UCSD-AML1 (cell line): ENCODE data around the gene SNX10.

Experiments used
- DNase-seq: peaks from one replicate; lab custom pipeline; 2025; ENCODE audit not compliant: unreplicated experiment; lab: John Stamatoyannopoulos, UW

The SNX10 gene

GRCh38 chr7:26398756-26399509 lies 107.3 kb downstream of the SNX10 start:
- DNase-seq = peak; percentile 62

DNA sequence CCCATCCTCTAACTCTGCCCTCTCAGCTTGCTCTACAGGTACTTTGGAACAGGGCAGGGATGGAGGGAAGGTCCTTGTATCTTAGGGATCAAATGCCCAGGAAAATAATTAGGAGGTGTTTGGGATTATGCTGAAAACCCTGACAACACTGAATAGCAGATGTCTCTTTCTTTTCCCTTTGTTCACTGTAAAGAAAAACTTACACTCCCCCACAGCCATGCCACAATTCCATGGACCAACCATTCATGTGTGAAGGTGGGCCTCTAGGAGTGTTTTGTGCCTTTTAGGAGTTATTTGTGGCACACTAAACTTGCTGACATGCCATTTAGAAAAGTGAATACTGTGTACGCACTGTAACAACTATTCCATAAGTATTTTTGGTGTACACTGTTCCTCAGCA lies 108.1 kb downstream of the SNX10 start:
- no peak for DNase-seq

- DNase-seq = no peak
Measured at GRCh38 chr7:26403640-26404039, 112.0 kb downstream of the SNX10 start.

DNA sequence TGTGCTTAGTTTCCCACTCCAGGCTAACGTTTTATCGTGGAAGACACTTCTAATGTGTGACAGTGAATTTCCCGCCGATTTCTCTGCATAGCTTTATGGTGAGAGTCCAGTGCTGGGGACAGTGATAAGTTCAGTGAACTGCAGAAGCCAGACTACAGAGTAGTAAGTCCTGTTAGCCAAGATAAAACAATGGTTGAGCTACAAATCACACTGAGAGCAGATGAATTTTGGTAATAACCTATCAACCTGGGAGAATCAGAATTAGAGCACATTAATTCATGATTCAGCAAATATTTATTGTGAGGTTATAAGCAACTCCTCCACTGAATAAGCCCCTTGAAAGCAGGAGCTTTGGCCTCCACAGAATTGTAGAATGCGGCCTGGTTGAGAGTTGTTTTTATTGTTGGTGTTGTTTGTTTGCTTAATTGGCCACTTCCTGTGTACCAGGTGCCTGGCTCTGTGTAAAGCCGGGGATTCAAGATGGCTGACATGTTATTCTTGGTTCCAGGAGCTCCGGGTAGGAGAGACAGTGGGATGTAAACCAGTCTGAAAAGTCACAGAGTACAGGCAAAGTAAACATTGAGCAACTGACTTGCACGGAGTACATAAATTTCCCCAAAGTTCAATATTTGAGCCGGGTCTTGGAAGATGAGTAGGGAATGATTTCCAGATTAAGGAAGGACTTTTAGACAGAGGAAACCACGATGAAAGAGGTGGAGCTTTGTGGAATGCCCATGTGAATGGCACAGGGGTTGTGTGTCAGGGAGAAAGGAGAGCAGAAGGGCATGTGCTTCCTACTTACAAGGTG lies 112.7 kb downstream of the SNX10 start:
- no peak for DNase-seq

DNA sequence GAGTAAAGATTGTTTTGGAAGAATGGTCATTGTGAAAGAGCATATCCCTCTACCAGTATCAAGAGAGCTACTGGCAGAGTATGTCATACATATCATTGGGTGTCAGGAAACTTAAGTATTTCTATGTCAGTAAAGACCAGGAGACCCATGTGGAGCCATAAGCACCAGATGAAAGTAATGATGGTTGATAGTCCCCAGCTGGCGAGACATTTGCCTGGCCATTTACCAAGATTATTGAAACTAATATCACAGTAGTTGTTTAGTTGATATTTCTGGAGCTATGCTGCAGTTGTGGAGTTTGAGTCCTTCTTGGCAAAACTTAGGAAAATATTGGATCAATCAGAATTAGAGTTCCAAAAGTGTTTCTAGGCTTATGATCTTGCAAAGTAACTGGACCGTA lies 114.8 kb downstream of the SNX10 start:
- no peak for DNase-seq

DNA sequence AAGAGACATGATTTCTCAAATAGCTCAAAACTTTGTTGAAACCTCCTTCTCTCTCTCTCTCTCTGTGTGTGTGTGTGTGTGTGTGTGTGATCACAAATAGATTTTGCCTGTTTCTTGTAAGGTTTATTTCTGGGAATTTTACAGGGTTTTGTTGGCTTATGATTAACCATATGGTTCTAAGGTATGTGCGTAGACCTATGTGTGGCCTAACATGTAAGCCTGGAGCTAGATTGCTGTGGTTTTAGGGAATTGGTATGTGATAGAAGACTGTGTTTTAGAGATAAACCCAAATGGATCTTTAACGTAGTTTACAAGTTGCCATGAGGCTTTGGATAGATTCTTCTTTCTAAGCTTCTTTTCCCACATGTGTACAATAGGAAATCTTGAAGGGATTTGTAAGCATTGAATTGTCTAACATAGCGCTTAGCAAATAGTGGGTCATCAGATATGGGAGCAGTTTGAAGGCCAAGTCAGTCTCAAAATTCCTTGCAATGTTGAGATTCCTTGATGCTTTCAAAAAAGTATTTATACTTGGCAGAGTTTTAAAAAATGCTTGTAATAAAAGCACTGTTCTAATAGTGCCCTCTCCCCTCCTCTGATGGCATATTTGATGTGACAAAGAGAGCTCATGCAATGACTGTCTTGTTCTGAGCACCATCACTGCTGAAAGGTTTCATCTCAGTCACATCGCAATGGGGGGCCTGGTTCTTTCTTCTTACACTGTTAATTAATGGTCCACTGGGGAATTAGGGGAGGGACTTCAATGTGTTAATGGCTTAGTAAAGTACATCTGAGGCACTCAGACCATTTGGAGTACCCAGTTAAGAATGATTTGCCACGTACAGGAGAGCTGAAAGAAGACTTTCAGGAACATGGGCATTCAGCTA lies 118.2 kb downstream of the SNX10 start:
- no peak for DNase-seq

DNA sequence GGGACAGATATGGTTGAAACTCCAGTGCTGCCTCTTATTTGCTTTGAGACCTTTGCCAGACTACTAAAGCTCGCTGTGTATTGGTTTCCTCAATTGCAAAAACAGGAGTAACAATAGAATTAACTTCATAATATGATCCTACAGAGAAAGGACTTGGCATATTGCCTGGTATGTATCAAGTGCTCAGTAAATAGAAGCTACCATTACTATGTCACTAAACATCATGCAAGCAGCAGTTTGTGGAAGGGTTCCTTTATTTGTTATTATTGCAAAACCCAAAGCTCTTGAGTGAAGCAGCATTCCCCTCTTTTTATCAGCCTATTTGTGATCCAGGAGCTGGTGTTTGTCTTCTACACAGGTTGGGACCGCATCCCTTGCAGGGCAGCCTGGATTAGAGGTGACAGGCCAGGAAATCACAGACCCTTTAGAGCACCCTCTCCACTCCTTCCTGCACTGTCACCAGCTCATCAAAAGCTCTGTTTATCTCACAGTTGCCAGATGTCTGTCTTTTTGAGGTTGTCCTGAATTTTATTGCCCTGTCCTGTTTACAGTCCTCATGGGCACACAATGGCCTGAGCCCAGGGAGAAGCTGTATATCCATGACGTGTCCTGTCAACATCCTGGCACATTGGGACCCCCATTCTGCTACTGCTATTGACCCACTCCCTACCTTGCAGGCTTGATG lies 121.5 kb downstream of the SNX10 start:
- no peak for DNase-seq

DNA sequence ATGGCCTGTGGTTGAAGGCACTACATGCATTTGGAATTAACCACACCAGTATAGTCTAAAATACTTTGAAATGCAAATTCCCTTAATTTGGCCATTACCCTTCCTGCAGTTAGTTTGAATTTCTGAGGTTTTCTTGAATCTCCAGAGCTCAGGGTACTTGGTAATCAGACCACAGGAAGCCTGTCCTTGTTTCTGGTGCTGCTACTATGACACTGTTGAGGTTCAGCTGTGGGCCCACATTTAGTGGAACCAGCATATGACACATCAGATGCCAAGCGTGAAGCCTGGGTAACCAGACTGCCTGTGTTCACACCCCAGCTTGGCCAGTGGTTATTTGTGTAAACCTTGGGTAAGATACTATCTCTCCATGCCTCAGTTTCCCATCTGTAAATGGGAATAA lies 124.3 kb downstream of the SNX10 start:
- DNase-seq = no peak

DNA sequence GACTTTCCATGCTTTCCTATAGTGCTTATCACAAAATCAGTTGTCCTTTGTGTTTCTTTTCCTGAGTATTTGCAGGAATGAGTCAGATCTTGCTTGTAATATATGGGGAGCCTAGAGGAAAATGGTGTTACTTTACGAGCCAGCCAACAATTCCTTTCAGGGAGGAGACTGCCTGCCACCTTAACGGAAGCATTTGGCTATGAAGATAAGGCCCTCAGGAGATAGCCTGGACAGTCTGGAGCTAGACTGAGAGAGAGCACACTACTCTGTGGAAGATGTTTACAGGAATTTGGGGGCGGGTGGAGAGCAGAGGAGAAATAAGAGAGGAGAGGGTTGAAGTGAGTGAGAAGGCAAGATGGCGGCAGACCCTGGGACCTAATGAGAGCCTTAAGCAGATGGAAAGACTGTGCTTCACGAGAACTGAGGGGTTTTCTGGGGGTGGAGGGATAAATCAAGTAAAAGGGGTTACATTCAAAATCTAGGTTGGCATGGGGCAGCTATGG lies 126.3 kb downstream of the SNX10 start:
- DNase-seq = no peak

GRCh38 chr7:26419198-26419597 lies 127.5 kb downstream of the SNX10 start:
- DNase-seq = no peak

- DNase-seq = no peak
Measured at GRCh38 chr7:26420422-26421019, 128.9 kb downstream of the SNX10 start.

DNA sequence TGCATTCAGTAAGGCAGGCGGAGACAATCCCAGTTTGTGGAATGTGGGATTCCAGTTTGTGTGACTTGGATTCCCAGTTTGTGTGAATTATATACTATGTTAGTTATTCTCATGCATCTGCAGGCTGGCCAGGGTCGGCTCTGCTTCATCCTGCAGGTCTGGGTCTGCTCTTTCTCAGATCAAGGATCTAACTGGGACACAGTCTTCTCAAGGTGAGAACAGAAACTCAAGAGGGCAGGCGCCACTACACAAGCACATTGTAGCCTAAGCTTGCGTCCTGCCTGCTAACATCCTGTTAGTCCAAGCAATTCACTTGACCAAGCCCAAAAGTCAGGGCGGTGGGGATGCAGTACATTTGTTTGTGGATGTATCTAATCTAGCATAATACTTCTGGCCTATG lies 131.1 kb downstream of the SNX10 start:
- no peak for DNase-seq

DNA sequence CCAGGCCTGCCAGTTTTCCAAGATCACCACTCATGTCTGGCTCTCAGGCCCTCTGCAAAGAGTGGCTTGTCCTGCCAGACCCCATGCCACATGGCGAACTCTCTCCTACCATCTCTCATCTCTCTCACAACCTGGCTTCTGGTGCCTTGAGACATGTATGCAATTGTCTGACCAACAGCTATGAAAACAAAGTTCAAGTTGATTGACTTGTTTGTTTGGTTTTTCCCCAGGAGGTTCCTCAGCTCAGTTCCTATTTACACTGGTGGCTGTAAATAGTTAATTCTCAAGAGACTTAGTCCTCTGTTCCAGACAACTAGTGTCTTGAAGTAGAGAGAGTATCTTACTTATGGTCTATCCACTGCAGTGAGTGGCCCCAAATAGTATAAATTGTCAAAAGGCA lies 131.8 kb downstream of the SNX10 start:
- DNase-seq = no peak
